Peyer's patch (tissue), 4 donors: ENCODE results near the gene SLC25A3. TPM values are rescaled to one million over a fixed set of nuclear protein-coding genes. Genes with fewer than 3 reads are reported as not detected.
A peak's percentile ranks its signal among the peaks of the same experiment; 100 is the strongest.

Experiments used
- DNase-seq, 3 donors: peaks; one replicate each; pipeline ENCODE4 v3.0.0-alpha.2; 2017 to 2019
- H3K27ac ChIP-seq, 4 donors: fragments of 200-600 bp; sonication (generic); one replicate each; pipeline ENCODE4 v1.5.1; 2016 to 2019
- H3K27me3 ChIP-seq, 2 donors: fragments of 200-600 bp; sonication (generic); one replicate each; pipeline ENCODE4 v1.5.1; 2019
- H3K36me3 ChIP-seq, 3 donors: fragments of 200-600 bp; sonication (generic); one replicate each; pipeline ENCODE4 v1.5.1; 2016 to 2019
- H3K4me1 ChIP-seq, 4 donors: fragments of 200-600 bp; sonication (generic); one replicate each; pipeline ENCODE4 v1.5.1; 2016 to 2019
- H3K4me3 ChIP-seq, 4 donors: fragments of 200-600 bp; sonication (generic); 1 replicate in 3 of 4; 2 replicates in 1 of 4; pipeline ENCODE4 v1.5.1; 2016 to 2019; ENCODE audit warnings: mild to moderate bottlenecking in 1 of 4
- H3K9me3 ChIP-seq, 4 donors: fragments of 200-600 bp; sonication (generic); one replicate each; pipeline ENCODE4 v1.5.1; 2016 to 2019; ENCODE audit warnings: mild to moderate bottlenecking in 1 of 4
- POLR2A ChIP-seq, 2 donors: fragments of 450-650 bp; IDR thresholded peaks; one replicate each; pipeline ENCODE4 v1.5.1; 2017; ENCODE audit warnings: antibody characterized with exemption in 2 of 2, mild to moderate bottlenecking in 2 of 2, moderate library complexity in 2 of 2
- total RNA-seq, 4 donors: library from RNA; depleted of rRNA; stranded (reverse); fragments of >200 nt; gene quantifications; one replicate each; pipeline ENCODE4 v1.1.0, GENCODE V29; 2016
- TF ChIP-seq, protein P1 (sequence below), 6 experiments: fragments of 450-650 bp in 4 of 6; fragments of 200-600 bp in 2 of 6; sonication (generic) in 1 of 6; IDR thresholded peaks; one replicate each; pipeline ENCODE4 v1.5.1; 2017 to 2019; ENCODE audit warnings: antibody characterized with exemption in 6 of 6, mild to moderate bottlenecking in 3 of 6, moderate library complexity in 1 of 6

The SLC25A3 gene
- total RNA-seq, 4 donors from 2014 or later, result 300 to 805 (median 534) TPM

DNA sequence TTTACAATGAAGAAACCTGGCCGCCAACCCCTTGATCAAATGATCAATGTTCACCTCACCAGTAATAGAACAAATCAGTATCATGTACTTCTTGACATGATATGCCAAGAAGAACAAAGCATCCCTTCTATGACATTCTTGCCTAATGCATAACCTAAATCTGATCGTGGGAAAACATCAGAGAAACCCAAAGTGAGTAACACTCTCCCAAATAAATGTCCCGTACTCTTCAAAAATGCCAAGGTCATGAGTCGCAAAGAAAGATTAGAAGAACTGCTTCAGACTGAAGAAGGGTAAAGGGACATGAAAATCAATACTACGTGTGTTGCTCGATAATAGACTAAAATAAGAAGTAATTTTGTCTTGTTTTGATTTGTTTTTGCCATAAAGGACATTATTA lies 11.4 kb upstream of the SLC25A3 start:
- DNase-seq, result no peak
- TF ChIP-seq, protein P1, sequence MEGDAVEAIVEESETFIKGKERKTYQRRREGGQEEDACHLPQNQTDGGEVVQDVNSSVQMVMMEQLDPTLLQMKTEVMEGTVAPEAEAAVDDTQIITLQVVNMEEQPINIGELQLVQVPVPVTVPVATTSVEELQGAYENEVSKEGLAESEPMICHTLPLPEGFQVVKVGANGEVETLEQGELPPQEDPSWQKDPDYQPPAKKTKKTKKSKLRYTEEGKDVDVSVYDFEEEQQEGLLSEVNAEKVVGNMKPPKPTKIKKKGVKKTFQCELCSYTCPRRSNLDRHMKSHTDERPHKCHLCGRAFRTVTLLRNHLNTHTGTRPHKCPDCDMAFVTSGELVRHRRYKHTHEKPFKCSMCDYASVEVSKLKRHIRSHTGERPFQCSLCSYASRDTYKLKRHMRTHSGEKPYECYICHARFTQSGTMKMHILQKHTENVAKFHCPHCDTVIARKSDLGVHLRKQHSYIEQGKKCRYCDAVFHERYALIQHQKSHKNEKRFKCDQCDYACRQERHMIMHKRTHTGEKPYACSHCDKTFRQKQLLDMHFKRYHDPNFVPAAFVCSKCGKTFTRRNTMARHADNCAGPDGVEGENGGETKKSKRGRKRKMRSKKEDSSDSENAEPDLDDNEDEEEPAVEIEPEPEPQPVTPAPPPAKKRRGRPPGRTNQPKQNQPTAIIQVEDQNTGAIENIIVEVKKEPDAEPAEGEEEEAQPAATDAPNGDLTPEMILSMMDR (IDR thresholded peaks at IDR 0.05), result no peak
- TF ChIP-seq POLR2A (IDR thresholded peaks at IDR 0.05), result no peak
- no peaks in the 10 kb centered on the region for H3K27me3 ChIP-seq
- no peaks in the 10 kb centered on the region for H3K9me3 ChIP-seq
- no peak overlapping the region for H3K4me3 ChIP-seq
- H3K4me1 ChIP-seq, result peaks cover 0 to 6% (median 0%) of the 10 kb centered on the region in 4 donors
- H3K27ac ChIP-seq, result no peak overlapping the region
- no peaks in the 10 kb centered on the region for H3K36me3 ChIP-seq

GRCh38 chr12:98587084-98587483 lies 6.4 kb upstream of the SLC25A3 start:
- DNase-seq, result no peak
- no peaks in the 10 kb centered on the region for H3K27me3 ChIP-seq
- H3K27ac ChIP-seq, result no peak overlapping the region
- TF ChIP-seq, protein P1 (IDR thresholded peaks at IDR 0.05), result no peak
- no peak for TF ChIP-seq POLR2A (IDR thresholded peaks at IDR 0.05)
- no peak overlapping the region for H3K4me3 ChIP-seq
- H3K4me1 ChIP-seq, result no peaks in the 10 kb centered on the region
- no peaks in the 10 kb centered on the region for H3K36me3 ChIP-seq
- H3K9me3 ChIP-seq, result no peaks in the 10 kb centered on the region

- Histone ChIP-seq H3K4me1 (peaks cover 0 to 13% (median 2%) of the 10 kb centered on the region in 4 donors), H3K27me3 (no peaks in the 10 kb centered on the region), H3K36me3 (peaks cover 0 to 6% (median 0%) of the 10 kb centered on the region in 3 donors), H3K27ac (no peak overlapping the region), H3K4me3 (no peak overlapping the region), H3K9me3 (no peaks in the 10 kb centered on the region)
- TF ChIP-seq POLR2A (IDR thresholded peaks at IDR 0.05), result no peak
- TF ChIP-seq, protein P1 (IDR thresholded peaks at IDR 0.05), result no peak
- DNase-seq, result no peak
Observed at GRCh38 chr12:98591209-98591608, 2.3 kb upstream of the SLC25A3 start.

- Histone ChIP-seq H3K4me1 (peaks cover 0 to 19% (median 2%) of the 10 kb centered on the region in 4 donors), H3K36me3 (peaks cover 0 to 23% (median 0%) of the 10 kb centered on the region in 3 donors), H3K27me3 (no peaks in the 10 kb centered on the region), H3K27ac (peak overlapping the region; percentile 95 to 98 (median 96)), H3K4me3 (peak overlapping the region; percentile 75 to 98 (median 81)), H3K9me3 (no peaks in the 10 kb centered on the region)
- no peak for DNase-seq
- TF ChIP-seq, protein P1 (IDR thresholded peaks at IDR 0.05), result no peak
- no peak for TF ChIP-seq POLR2A (IDR thresholded peaks at IDR 0.05)
Observed at GRCh38 chr12:98592825-98593322, 612 bp upstream of the SLC25A3 start.

GRCh38 chr12:98594050-98594835 lies 757 bp downstream of the SLC25A3 start:
- H3K4me3 ChIP-seq, result peak overlapping the region; percentile 75 to 98 (median 81)
- peak in 1 of 2 donors; percentile 23 for TF ChIP-seq POLR2A (IDR thresholded peaks at IDR 0.05)
- TF ChIP-seq, protein P1 (IDR thresholded peaks at IDR 0.05), result no peak
- H3K27ac ChIP-seq, result peak overlapping the region; percentile 95 to 98 (median 96)
- no peaks in the 10 kb centered on the region for H3K9me3 ChIP-seq
- peaks cover 0 to 37% (median 0%) of the 10 kb centered on the region in 3 donors for H3K36me3 ChIP-seq
- peak in 2 of 3 donors; percentile 72 to 79 for DNase-seq
- H3K27me3 ChIP-seq, result no peaks in the 10 kb centered on the region
- H3K4me1 ChIP-seq, result peaks cover 0 to 19% (median 2%) of the 10 kb centered on the region in 4 donors
